ENCODE data around the gene CDC45. TPM values are rescaled to one million over a fixed set of nuclear protein-coding genes. Genes with fewer than 3 reads are reported as not detected.

Gene CDC45
- total RNA-seq, 1 experiment from 2014 or later, result 29.1 TPM

- intact Hi-C loops (cut with micrococcal nuclease; ENCODE audit: unreplicated experiment), result loop anchor here (5.0 kb wide), 1 partner anchor 130 kb away; no protein-coding TSS in a partner anchor
- no peak overlapping the region for H3K4me2 ChIP-seq
- no peaks in the 10 kb centered on the region for H3F3A ChIP-seq (ENCODE audit: insufficient read depth, low read depth)
- DNase-seq, result no peak
- no peaks in the 10 kb centered on the region for H3K9me3 ChIP-seq (ENCODE audit: insufficient read depth, low read depth)
- no peak for TF ChIP-seq EZH2 (IDR thresholded peaks at IDR 0.05; ENCODE audit: low read depth)
- no peak for TF ChIP-seq CTCF (conservative IDR thresholded peaks at IDR 0.05)
- POLR2A ChIA-PET (ENCODE audit: unreplicated experiment), result no interaction called here
- no peak overlapping the region for H2AFZ ChIP-seq
- no peaks in the 10 kb centered on the region for H4K20me1 ChIP-seq (ENCODE audit: insufficient read depth)
- H3K27ac ChIP-seq, result no peak overlapping the region
- CTCF ChIA-PET, result no interaction called here
- no TSS peak for BruUV-seq (replicated peaks)
- H3K79me2 ChIP-seq (ENCODE audit: low read depth), result no peaks in the 10 kb centered on the region
- H3K36me3 ChIP-seq (ENCODE audit: low read depth), result no peaks in the 10 kb centered on the region
- no peaks in the 10 kb centered on the region for H3K4me1 ChIP-seq (replicated peaks; ENCODE audit: insufficient read depth)
- no peak overlapping the region for H3K4me3 ChIP-seq
- H3K27me3 ChIP-seq (ENCODE audit: insufficient read depth, low read depth), result no peaks in the 10 kb centered on the region
- H3K9me2 ChIP-seq (ENCODE audit: insufficient read depth), result no peaks in the 10 kb centered on the region
Observed at GRCh38 chr22:19497245-19497644, 17.5 kb downstream of the CDC45 start.

GRCh38 chr22:19498154-19498865 is 18.6 kb downstream of the CDC45 start:
- Histone ChIP-seq H3K4me3 (no peak overlapping the region), H3K9me3 (ENCODE audit: insufficient read depth, low read depth) (no peaks in the 10 kb centered on the region), H3K79me2 (ENCODE audit: low read depth) (no peaks in the 10 kb centered on the region), H3K4me2 (no peak overlapping the region), H3K27me3 (ENCODE audit: insufficient read depth, low read depth) (no peaks in the 10 kb centered on the region), H3F3A (ENCODE audit: insufficient read depth, low read depth) (no peaks in the 10 kb centered on the region), H2AFZ (no peak overlapping the region), H3K4me1 (replicated peaks; ENCODE audit: insufficient read depth) (no peaks in the 10 kb centered on the region), H3K27ac (no peak overlapping the region), H4K20me1 (ENCODE audit: insufficient read depth) (no peaks in the 10 kb centered on the region), H3K9me2 (ENCODE audit: insufficient read depth) (no peaks in the 10 kb centered on the region), H3K36me3 (ENCODE audit: low read depth) (no peaks in the 10 kb centered on the region)
- DNase-seq, result no peak
- TF ChIP-seq CTCF (conservative IDR thresholded peaks at IDR 0.05), result no peak
- no peak for TF ChIP-seq EZH2 (IDR thresholded peaks at IDR 0.05; ENCODE audit: low read depth)
- CTCF ChIA-PET, result no interaction called here
- BruUV-seq (replicated peaks), result no TSS peak
- intact Hi-C loops (cut with micrococcal nuclease; ENCODE audit: unreplicated experiment), result loop anchor here (5.0 kb wide), 1 partner anchor 129 kb away; no protein-coding TSS in a partner anchor
- POLR2A ChIA-PET (ENCODE audit: unreplicated experiment), result interaction anchor here (0.6 kb wide), 1 partner anchor 40 kb away, joined by 3 read pairs; no protein-coding TSS in a partner anchor

- H2AFZ ChIP-seq, result no peak overlapping the region
- no peaks in the 10 kb centered on the region for H3K27me3 ChIP-seq (ENCODE audit: insufficient read depth, low read depth)
- no peaks in the 10 kb centered on the region for H3K79me2 ChIP-seq (ENCODE audit: low read depth)
- no peak overlapping the region for H3K4me3 ChIP-seq
- no peaks in the 10 kb centered on the region for H3K4me1 ChIP-seq (replicated peaks; ENCODE audit: insufficient read depth)
- DNase-seq, result no peak
- CTCF ChIA-PET, result no interaction called here
- H3K36me3 ChIP-seq (ENCODE audit: low read depth), result no peaks in the 10 kb centered on the region
- no peaks in the 10 kb centered on the region for H4K20me1 ChIP-seq (ENCODE audit: insufficient read depth)
- POLR2A ChIA-PET (ENCODE audit: unreplicated experiment), result no interaction called here
- no peak overlapping the region for H3K4me2 ChIP-seq
- H3K27ac ChIP-seq, result no peak overlapping the region
- no peaks in the 10 kb centered on the region for H3F3A ChIP-seq (ENCODE audit: insufficient read depth, low read depth)
- no TSS peak for BruUV-seq (replicated peaks)
- H3K9me2 ChIP-seq (ENCODE audit: insufficient read depth), result no peaks in the 10 kb centered on the region
- intact Hi-C loops (cut with micrococcal nuclease; ENCODE audit: unreplicated experiment), result loop anchor here (5.0 kb wide), 1 partner anchor 128 kb away; no protein-coding TSS in a partner anchor
- no peak for TF ChIP-seq CTCF (conservative IDR thresholded peaks at IDR 0.05)
- no peak for TF ChIP-seq EZH2 (IDR thresholded peaks at IDR 0.05; ENCODE audit: low read depth)
- H3K9me3 ChIP-seq (ENCODE audit: insufficient read depth, low read depth), result no peaks in the 10 kb centered on the region
Observed at GRCh38 chr22:19498866-19499190, 19.1 kb downstream of the CDC45 start.
